ENCODE measurements around the gene HOXC9.

GRCh38 chr12:53975479-53976152, 24.3 kb upstream of the HOXC9 start:
- TF ChIP-seq REST (IDR thresholded peaks at IDR 0.05; ENCODE audit: insufficient replicate concordance, low read depth) = no peak
- TF ChIP-seq CTCF (IDR thresholded peaks at IDR 0.05; ENCODE audit: insufficient read depth, low read length) = no peak
